ENCODE data around the gene AANAT. TPM values are rescaled to one million over a fixed set of nuclear protein-coding genes. Genes with fewer than 3 reads are reported as not detected.
A peak's percentile ranks its signal among the peaks of the same experiment; 100 is the strongest.
"Not testable (repeated sequence)": the region's sequence is repeated elsewhere in the genome, so short reads cannot be mapped to it uniquely, and the experiment has no call there.

Gene AANAT
- total RNA-seq, 4 donors from 2014 or later = not detected

GRCh38 chr17:76506408-76507345, 39.3 kb downstream of the AANAT start:
- H3K4me1 ChIP-seq = peaks cover 3 to 13% (median 6%) of the 10 kb centered on the region in 4 donors
- no peak for TF ChIP-seq POLR2A (IDR thresholded peaks at IDR 0.05)
- TF ChIP-seq CTCF (IDR thresholded peaks at IDR 0.05) = peak; percentile 93 to 97 (median 95)
- H3K9me3 ChIP-seq = no peaks in the 10 kb centered on the region
- peak; percentile 90 for DNase-seq
- no peak overlapping the region for H3K27ac ChIP-seq
- intact Hi-C loops (cut with DNase I; ENCODE audit: low total_unique reads) (loop anchor here (1.0 to 10.0 kb wide), 2 partner anchors 40 to 202 kb away; partner anchors contain the start of gene QRICH2), in situ Hi-C loops (cut with MboI; ENCODE audit: low pct_ligation_motif_present in 1 of 4, low pct_unique_long_range_greater_than_20kb in 1 of 4, low sequenced_read_pairs in 3 of 4) (loop anchor here in 2 of 4 donors (5.0 kb wide), 1 partner anchor 39 kb away; the partner anchor contains the start of gene AANAT (in 2 of the 2))
- H3K36me3 ChIP-seq = no peaks in the 10 kb centered on the region
- no peak overlapping the region for H3K4me3 ChIP-seq
- 29% methylated on average over 24 of the region's 24 CpGs; no CpG with 5 or more reads in 1 of the 2 donors for WGBS, 2 donors (ENCODE audit: low coverage in 1 of 2)
- peaks cover 22% of the 10 kb centered on the region for H3K27me3 ChIP-seq

- H3K9me3 ChIP-seq, H3K4me1 ChIP-seq, H3K36me3 ChIP-seq, H3K27ac ChIP-seq, H3K4me3 ChIP-seq, DNase-seq: not testable (repeated sequence)
- H3K27me3 ChIP-seq = peaks cover 22% of the 10 kb centered on the region
- WGBS, 2 donors (ENCODE audit: low coverage in 1 of 2) = 50 to 78% methylated on average over 2 to 14 of the region's 14 CpGs
- intact Hi-C loops (cut with DNase I; ENCODE audit: low total_unique reads) (loop anchor here (10.0 kb wide), 1 partner anchor 204 kb away; the partner anchor contains the start of gene QRICH2), in situ Hi-C loops (cut with MboI; ENCODE audit: low pct_ligation_motif_present in 1 of 4, low pct_unique_long_range_greater_than_20kb in 1 of 4, low sequenced_read_pairs in 3 of 4) (loop anchor here in 2 of 4 donors (5.0 kb wide), 1 partner anchor 41 kb away; the partner anchor contains the start of gene AANAT (in 2 of the 2))
Measured at GRCh38 chr17:76508472-76509063, 41.2 kb downstream of the AANAT start.

- no peak overlapping the region for H3K4me3 ChIP-seq
- H3K9me3 ChIP-seq = no peaks in the 10 kb centered on the region
- no peak overlapping the region for H3K27ac ChIP-seq
- intact Hi-C loops (cut with DNase I; ENCODE audit: low total_unique reads) (no loop called here), in situ Hi-C loops (cut with MboI; ENCODE audit: low pct_ligation_motif_present in 1 of 4, low pct_unique_long_range_greater_than_20kb in 1 of 4, low sequenced_read_pairs in 3 of 4) (loop anchor here in 2 of 4 donors (10.0 kb wide), 1 partner anchor 46 kb away; the partner anchor contains the start of gene AANAT (in 2 of the 2))
- TF ChIP-seq CTCF (IDR thresholded peaks at IDR 0.05) (no peak), EP300 (IDR thresholded peaks at IDR 0.05; ENCODE audit: low read depth) (no peak), POLR2AphosphoS5 (IDR thresholded peaks at IDR 0.05) (no peak), POLR2A (IDR thresholded peaks at IDR 0.05) (no peak)
- DNase-seq = no peak
- H3K36me3 ChIP-seq = no peaks in the 10 kb centered on the region
- peaks cover 22% of the 10 kb centered on the region for H3K27me3 ChIP-seq
- H3K4me1 ChIP-seq = peaks cover under 1 to 11% (median 2%) of the 10 kb centered on the region in 4 donors
- WGBS, 2 donors (ENCODE audit: low coverage in 1 of 2) = 32 to 50% methylated on average over 1 to 9 of the region's 9 CpGs
Measured at GRCh38 chr17:76510831-76511244, 43.4 kb downstream of the AANAT start.

GRCh38 chr17:76511668-76512365, 44.4 kb downstream of the AANAT start:
- TF ChIP-seq POLR2AphosphoS5 (IDR thresholded peaks at IDR 0.05) (no peak), POLR2A (IDR thresholded peaks at IDR 0.05) (no peak), EP300 (IDR thresholded peaks at IDR 0.05; ENCODE audit: low read depth) (no peak), CTCF (IDR thresholded peaks at IDR 0.05) (no peak)
- H3K36me3 ChIP-seq = no peaks in the 10 kb centered on the region
- no peak for DNase-seq
- H3K27ac ChIP-seq = no peak overlapping the region
- H3K9me3 ChIP-seq = no peaks in the 10 kb centered on the region
- WGBS, 2 donors (ENCODE audit: low coverage in 1 of 2) = 73 to 76% methylated on average over 9 to 13 of the region's 13 CpGs
- no peak overlapping the region for H3K4me3 ChIP-seq
- in situ Hi-C loops (cut with MboI; ENCODE audit: low pct_ligation_motif_present in 1 of 4, low pct_unique_long_range_greater_than_20kb in 1 of 4, low sequenced_read_pairs in 3 of 4) (loop anchor here in 2 of 4 donors (10.0 kb wide), 1 partner anchor 47 kb away; the partner anchor contains the start of gene AANAT (in 2 of the 2)), intact Hi-C loops (cut with DNase I; ENCODE audit: low total_unique reads) (no loop called here)
- H3K27me3 ChIP-seq = peaks cover 20% of the 10 kb centered on the region
- peaks cover 0 to 9% (median 4%) of the 10 kb centered on the region in 4 donors for H3K4me1 ChIP-seq

Data from transverse colon (tissue), 4 donors.